ENCODE results near the gene SLC5A9. TPM values are rescaled to one million over a fixed set of nuclear protein-coding genes. Genes with fewer than 3 reads are reported as not detected.

SLC5A9 gene
- total RNA-seq, 1 experiment from 2014 or later = not detected

Other genes starting within 250 kb of the SLC5A9 start
- 0.06 and 0.08 TPM in 2 replicates for gene TRABD2B, start 225.3 kb upstream of the SLC5A9 start, total RNA-seq (2014; rRNA removed; shearing (Covaris generic))
- 4.0 and 5.4 TPM in 2 replicates for gene SPATA6, start 249.5 kb downstream of the SLC5A9 start, total RNA-seq (2014; rRNA removed; shearing (Covaris generic))